HG02973 (cell line): ENCODE results near the gene LRP1B.
"Not testable (repeated sequence)": the region's sequence is repeated elsewhere in the genome, so short reads cannot be mapped to it uniquely, and the experiment has no call there.

Experiments
- ATAC-seq: cut with Tn5 transposase; IDR thresholded peaks from one replicate; pipeline ENCODE4 v1.9.1; 2021; ENCODE audit warnings: moderate library complexity; ENCODE audit not compliant: unreplicated experiment

LRP1B gene

GRCh38 chr2:142104134-142104758, 26.6 kb downstream of the LRP1B start:
- no peak for ATAC-seq

DNA sequence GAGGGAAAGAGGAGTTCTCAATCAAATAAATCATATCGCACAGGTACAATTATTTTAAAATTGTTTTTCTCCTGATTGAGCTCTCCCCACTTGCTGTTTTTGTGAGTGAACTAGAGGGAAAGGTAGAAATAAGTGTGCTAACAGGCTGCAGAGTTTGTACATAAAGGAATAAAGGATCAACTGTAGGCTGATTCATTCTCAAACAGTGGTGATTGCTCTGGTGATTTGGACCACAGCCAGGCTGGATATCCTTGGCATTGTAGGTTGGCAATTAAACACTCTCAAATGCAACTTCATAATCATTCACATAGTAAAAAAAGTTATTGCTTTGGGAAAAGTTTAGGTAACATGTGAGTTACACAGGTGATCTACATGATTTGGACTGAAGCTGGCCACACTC, 29.8 kb downstream of the LRP1B start:
- no peak for ATAC-seq

GRCh38 chr2:142100139-142100873, 30.5 kb downstream of the LRP1B start:
- ATAC-seq, result no peak

- ATAC-seq, result no peak
These were observed 33.1 kb downstream of the LRP1B start for GRCh38 chr2:142097711-142098110.

DNA sequence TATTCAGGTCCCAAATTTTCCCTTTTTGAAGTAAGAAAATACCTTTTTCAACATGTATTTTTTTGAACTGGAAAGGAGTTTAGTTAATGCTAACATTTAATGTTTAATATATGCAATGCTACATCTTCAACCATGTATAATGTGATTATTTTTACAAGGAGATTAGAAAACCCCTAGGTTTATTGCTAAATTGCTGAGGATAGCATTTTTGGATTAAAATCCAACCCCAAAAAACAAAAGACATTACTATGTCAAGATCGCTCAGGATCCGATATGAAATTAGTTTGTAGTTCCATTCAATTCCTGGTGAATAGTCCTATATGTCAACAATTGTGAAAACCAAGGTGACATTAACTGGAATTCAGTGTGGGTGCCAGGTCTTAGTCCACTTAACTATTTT, 35.2 kb downstream of the LRP1B start:
- no peak for ATAC-seq

DNA sequence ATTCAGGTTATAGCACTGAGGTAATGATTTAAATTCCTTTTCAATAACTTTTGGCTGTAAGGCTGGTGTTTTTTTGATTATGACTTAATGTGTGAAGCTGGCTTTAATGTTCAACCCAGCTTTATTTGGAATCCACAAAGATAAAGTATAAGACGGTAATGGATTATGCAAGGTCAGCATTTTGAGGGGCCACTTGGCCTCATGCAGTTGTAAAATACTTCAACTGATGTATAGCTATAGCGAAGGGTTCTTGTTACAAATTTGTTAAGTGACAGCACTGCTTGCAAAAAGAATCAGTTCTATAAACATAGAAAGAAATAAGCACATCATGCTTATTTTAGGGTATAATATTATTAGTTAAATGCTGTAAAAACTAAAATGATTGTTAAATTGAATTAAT, 36.6 kb downstream of the LRP1B start:
- no peak for ATAC-seq

DNA sequence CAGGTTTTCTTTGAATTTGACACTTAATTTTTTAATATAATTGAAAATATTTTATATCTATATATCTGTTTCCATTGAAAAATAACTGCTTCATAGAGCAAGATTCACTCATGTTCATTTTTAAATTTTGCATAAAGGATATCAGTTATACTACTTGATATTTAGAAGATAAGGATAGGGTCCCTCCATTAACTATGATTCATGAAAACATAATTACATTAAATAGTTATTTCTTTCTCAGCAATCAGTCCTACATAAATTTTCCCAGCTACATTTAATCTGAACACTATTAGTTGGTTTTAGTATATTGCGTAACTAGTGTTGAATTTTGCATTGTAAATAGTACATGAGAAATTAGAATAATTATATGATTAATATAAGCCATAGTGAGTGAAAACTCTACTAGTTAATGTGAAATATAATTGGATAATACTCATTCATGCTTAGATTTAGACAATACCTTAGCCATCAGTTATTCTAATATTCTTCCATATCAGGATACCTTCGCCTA, 42.7 kb downstream of the LRP1B start:
- ATAC-seq, result no peak

- not testable (repeated sequence) for ATAC-seq
These were observed 43.2 kb downstream of the LRP1B start for GRCh38 chr2:142087585-142087984.

- no peak for ATAC-seq
These were observed 48.4 kb downstream of the LRP1B start for GRCh38 chr2:142082368-142082767.

DNA sequence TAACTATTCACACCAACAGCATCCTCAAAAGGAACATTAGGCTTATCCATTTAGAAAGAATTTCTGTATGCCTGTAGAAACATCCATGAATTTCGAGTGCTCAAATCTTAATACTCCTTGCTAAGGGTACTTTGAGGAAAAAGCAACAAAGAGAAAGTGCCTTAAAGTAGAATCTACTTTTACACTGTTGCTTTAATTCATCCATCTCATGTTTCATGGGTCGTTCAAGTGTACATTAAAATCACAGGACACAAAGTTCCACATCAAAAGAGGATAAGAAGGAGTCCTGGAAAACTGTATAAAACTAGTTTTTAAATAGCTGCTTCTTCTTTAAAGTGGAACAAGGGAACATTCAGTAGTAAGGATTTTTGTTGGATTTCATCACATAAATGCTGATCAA, 54.5 kb downstream of the LRP1B start:
- no peak for ATAC-seq

DNA sequence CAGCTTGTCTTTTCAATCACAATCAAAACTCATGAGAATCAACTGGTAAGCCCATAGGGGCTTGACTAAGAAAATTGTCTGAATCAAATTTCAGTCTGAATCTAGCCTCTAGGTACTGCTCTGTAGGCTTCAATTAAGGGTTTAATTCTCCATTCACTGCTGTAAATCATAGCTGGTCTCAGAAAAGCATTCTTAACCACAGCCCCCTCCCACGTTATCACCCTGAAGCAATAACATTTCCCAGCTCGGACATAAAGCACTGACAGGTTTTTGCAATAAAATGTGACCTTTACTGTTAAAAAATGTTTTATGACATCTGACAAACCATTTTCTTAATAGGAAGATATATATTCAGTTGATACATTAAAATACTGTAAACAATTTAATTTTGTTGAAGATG, 55.0 kb downstream of the LRP1B start:
- no peak for ATAC-seq

GRCh38 chr2:142069251-142069888, 61.4 kb downstream of the LRP1B start:
- no peak for ATAC-seq

GRCh38 chr2:142065700-142066099, 65.1 kb downstream of the LRP1B start:
- no peak for ATAC-seq

DNA sequence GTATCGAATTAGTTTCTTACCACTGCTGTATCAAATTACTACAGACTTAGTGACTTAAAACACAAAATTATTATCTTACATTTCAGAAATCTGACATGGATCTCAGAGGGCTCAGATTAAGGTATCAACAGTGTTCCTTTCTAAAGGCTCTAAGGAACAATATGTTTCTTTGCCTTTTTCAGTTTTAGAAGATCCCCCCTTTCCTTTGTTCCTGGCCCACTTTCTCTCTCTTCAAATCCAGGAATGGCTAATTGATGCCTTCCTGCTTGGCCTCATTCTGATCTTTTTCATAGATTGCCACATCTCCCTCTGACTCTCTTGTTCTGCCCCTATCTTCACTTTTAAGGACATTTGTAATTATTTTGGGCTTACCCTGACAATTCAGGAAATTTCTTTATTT, 65.7 kb downstream of the LRP1B start:
- ATAC-seq, result no peak

DNA sequence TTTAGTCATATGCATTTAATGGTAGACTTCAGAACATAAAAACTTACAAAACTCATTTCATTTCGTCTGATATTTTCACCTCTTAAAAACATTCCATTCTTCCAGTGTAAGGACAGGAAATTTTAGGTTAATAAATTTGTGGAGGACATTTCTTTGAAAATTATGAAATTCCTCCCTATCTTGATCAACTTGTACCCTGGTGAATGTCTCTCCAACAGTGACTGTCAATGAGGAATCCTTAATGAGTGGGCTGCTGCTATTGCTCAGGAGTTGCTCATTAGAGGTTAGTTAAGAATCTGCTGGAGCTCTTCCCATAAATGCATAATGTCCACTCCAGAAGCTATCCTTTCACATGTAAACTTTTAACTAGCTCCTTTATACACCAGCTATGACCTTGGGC, 69.1 kb downstream of the LRP1B start:
- no peak for ATAC-seq

GRCh38 chr2:142058149-142058548, 72.7 kb downstream of the LRP1B start:
- no peak for ATAC-seq

DNA sequence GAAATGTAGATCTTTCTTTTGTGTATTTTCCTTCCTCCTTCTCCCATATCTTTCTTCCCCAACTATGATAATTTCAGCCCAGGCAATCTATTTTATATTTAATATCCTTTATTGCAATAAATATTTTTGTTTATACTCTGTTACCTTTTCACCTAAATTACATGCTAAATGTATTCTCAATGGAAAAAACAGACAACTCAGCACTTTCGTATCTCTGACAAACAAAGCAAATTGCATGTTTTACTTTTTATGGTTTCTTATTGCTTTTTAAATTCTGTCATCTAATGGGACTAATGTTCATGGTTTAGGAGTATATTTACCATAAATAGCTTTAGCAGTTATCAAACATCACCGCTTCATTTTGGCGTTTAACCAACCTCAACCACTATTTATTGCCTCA, 74.0 kb downstream of the LRP1B start:
- no peak for ATAC-seq

DNA sequence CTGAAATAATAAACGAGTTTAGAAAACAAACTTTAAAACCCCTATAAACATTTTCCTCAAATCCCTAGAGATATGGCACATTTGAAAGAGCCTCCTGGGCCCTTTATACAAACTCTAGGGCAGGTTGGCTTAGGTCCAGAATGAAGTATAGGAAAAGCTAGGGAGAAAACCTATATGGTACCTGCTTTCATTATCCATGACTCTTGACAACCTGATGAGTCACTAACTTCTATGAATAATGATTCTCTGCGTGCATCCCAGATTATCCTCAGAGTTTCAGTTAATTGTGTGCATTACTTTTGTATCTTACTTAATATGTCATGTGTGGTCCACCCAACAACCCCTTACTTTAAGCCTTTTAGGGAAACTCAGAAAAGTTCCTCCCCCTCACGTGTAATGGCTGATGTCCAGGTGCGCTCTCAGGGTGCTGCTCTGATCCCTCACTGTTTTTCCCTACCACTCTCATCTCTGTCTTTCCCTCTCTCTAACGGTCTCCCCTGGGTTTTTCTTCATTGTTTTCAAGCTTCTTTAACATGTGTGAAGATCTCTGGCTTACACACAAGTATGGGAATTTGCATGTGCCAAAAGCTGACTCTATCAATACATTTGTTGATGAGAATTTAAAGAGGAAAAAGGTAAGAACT, 78.5 kb downstream of the LRP1B start:
- no peak for ATAC-seq

GRCh38 chr2:142048581-142048980, 82.2 kb downstream of the LRP1B start:
- ATAC-seq, result no peak

DNA sequence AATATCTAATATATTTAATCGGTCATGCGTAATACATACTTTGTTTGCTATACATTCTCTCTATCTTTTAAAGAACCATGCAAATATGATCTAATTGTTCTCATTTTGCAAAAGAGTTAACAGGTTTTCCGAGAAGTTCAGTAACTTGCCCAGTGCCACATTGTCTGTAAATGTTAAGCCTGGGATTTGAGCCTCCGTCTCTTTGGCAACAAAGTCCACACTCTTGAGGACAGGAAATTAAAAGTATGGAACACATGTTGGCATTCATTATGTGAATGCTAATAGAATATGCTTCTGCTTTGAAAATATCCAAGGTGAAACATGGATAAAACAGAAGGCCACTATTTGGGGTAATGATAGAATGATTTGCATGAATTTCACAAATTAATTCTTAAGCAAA, 85.2 kb downstream of the LRP1B start:
- ATAC-seq, result no peak

DNA sequence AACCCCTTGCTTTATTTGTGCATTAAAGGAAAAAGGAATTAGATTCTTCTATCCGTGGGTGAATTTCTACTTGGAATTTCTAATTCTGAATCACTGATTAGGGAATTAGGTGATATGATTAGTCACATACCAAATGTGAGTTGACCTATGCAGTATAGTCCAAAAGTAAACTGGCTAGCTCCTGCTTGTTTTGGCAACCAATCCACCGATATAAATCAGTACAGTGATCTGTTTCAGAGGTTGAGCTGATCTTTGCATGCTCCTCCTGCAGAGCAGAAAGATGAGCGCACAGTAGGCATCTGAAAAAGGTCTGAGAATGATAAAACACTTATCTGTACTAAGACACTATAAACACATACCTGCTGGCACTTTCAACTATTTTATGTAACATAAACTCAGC, 86.6 kb downstream of the LRP1B start:
- no peak for ATAC-seq
